Keratinocyte (primary cell): ENCODE results near the gene STK35. TPM values are rescaled to one million over a fixed set of nuclear protein-coding genes. Genes with fewer than 3 reads are reported as not detected.

Experiments used
- DNase-seq: peaks from one replicate; pipeline ENCODE4 v3.0.0-alpha.2; 2011; ENCODE audit warnings: low read depth, missing footprints, low spot score
- FAIRE-seq: peaks from 2 replicates; lab custom pipeline; 2011; peaks lifted over from hg19 to GRCh38; lab: Jason Lieb, UNC
- H2AFZ ChIP-seq: 2 replicates; pipeline ENCODE4 v1.6.0; 2012; ENCODE audit warnings: low read length, control low read depth, inconsistent platforms; ENCODE audit not compliant: control insufficient read depth
- H3K27ac ChIP-seq: 2 replicates; pipeline ENCODE4 v1.5.1; 2011; ENCODE audit warnings: low read length; ENCODE audit not compliant: control insufficient read depth, insufficient read depth
- H3K27me3 ChIP-seq: 3 replicates; pipeline ENCODE4 v1.6.0; 2011; ENCODE audit warnings: low read length; ENCODE audit not compliant: control insufficient read depth, insufficient read depth; ENCODE audit errors: extremely low read depth
- H3K36me3 ChIP-seq, 2 experiments: 2 replicates in 1 of 2; 3 replicates in 1 of 2; pipeline ENCODE4 v1.5.1; 2011; ENCODE audit warnings: low read length in 2 of 2, mild to moderate bottlenecking in 1 of 2; ENCODE audit not compliant: control insufficient read depth in 2 of 2, insufficient read depth in 2 of 2; ENCODE audit errors: extremely low read depth in 1 of 2
- H3K4me1 ChIP-seq: 3 replicates; pipeline ENCODE4 v1.5.1; 2011; ENCODE audit warnings: low read length; ENCODE audit not compliant: control insufficient read depth, insufficient read depth; ENCODE audit errors: extremely low read depth
- H3K4me2 ChIP-seq: 3 replicates; pipeline ENCODE4 v1.6.0; 2011; ENCODE audit warnings: low read depth, low read length; ENCODE audit not compliant: control insufficient read depth, insufficient read depth; ENCODE audit errors: extremely low read depth
- H3K4me3 ChIP-seq, 3 experiments: fragments of 200-600 bp in 1 of 3; sonication (generic) in 1 of 3; 2 replicates in 2 of 3; 3 replicates in 1 of 3; pipeline ENCODE4 v1.5.1; 2011 to 2016; ENCODE audit warnings: low read length in 3 of 3, mild to moderate bottlenecking in 3 of 3, control low read depth in 2 of 3, inconsistent platforms in 1 of 3, low read depth in 1 of 3, mixed read lengths in 1 of 3, mixed run types in 1 of 3, moderate library complexity in 1 of 3; ENCODE audit not compliant: control insufficient read depth in 2 of 3, insufficient read depth in 2 of 3; ENCODE audit errors: extremely low read depth in 1 of 3
- H3K79me2 ChIP-seq: 2 replicates; pipeline ENCODE4 v1.6.0; 2012; ENCODE audit warnings: low read length; ENCODE audit not compliant: control insufficient read depth, insufficient read depth
- H3K9ac ChIP-seq: 3 replicates; pipeline ENCODE4 v1.6.0; 2011; ENCODE audit warnings: low read length; ENCODE audit not compliant: control insufficient read depth, insufficient read depth; ENCODE audit errors: extremely low read depth
- H3K9me1 ChIP-seq: 3 replicates; pipeline ENCODE4 v1.6.0; 2011; ENCODE audit warnings: low read length; ENCODE audit not compliant: control insufficient read depth, insufficient read depth; ENCODE audit errors: extremely low read depth
- H3K9me3 ChIP-seq: 2 replicates; pipeline ENCODE4 v1.5.1; 2012; ENCODE audit warnings: low read depth, low read length; ENCODE audit not compliant: control insufficient read depth
- H4K20me1 ChIP-seq: 3 replicates; pipeline ENCODE4 v1.6.0; 2011; ENCODE audit warnings: low read length; ENCODE audit not compliant: control insufficient read depth, insufficient read depth; ENCODE audit errors: extremely low read depth
- EZH2 ChIP-seq: IDR thresholded peaks from one replicate; pipeline ENCODE4 v1.6.1; 2012; ENCODE audit warnings: inconsistent platforms, mild to moderate bottlenecking, low read length, moderate library complexity
- dilution Hi-C: fragments of 300-500 bp; cut with MboI; formaldehyde crosslinking; loops from one replicate; pipeline ENCODE4 v1.7.0; 2020; ENCODE audit warnings: low sequenced_read_pairs; ENCODE audit not compliant: extremely low pct_ligation_motif_present
- polyA plus RNA-seq, 5 experiments: library from polyadenylated mRNA; depleted of rRNA in 3 of 5; stranded (reverse) in 3 of 5; stranded (forward) in 1 of 5; unstranded in 1 of 5; fragments of >200 nt; gene quantifications; 1 replicate in 1 of 5; 2 replicates in 3 of 5; 3 replicates in 1 of 5; pipeline versions ENCODE4 v1.2.1 to v1.2.3, GENCODE V29; 2011 to 2012; ENCODE audit warnings: missing spikeins in 2 of 5, low read depth in 1 of 5, low replicate concordance in 1 of 5
- TF ChIP-seq, protein P1 (sequence below), 3 experiments: IDR thresholded peaks in 1 of 3; conservative IDR thresholded peaks in 1 of 3; optimal IDR thresholded peaks in 1 of 3; 2 replicates in 2 of 3; 3 replicates in 1 of 3; pipeline versions ENCODE3 to v1.5.1; 2011; ENCODE audit warnings: low read length in 3 of 3, mild to moderate bottlenecking in 3 of 3, moderate library complexity in 2 of 3, control low read depth in 1 of 3, inconsistent platforms in 1 of 3; ENCODE audit not compliant: insufficient read depth in 2 of 3; ENCODE audit errors: extremely low read depth in 1 of 3

The STK35 gene
- polyA plus RNA-seq, 1 donor (not counting 4 experiments of a cell fraction or from before 2014, with no cell fraction given): 6.5 TPM

DNA sequence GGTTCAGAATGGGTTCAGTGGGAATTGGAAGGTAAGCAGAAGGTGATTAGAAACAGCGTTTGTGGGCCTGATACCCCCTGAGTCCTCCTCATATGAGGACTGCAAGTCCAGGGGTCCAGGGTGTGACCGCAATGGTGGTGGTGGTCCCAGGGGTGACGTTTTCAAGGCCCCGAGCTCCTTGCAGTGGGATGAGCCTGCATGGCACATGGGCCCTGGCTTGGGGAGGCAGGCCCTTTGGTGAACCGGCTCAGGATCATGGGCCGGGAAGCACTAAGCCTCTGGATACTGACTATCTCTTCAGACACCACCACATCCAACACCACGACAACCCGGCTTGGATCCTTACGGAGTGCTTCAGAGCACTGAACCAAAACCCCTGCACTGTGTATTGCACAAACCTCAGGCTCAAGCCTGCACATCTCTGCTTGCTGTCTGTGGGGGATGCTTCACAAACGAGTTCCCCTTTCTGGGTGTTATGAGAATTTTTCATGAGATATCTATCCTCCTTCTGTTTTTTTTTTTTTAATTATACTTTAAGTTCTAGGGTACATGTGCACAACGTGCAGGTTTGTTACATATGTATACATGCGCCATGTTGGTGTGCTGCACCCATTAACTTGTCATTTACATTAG is 67.9 kb downstream of the STK35 start:
- Histone ChIP-seq H3K4me1 (no peaks in the 10 kb centered on the region), H3K36me3 (no peaks in the 10 kb centered on the region), H3K27ac (no peak overlapping the region), H3K4me2 (no peak overlapping the region), H3K79me2 (no peaks in the 10 kb centered on the region), H3K4me3 (no peak overlapping the region), H3K9me1 (no peaks in the 10 kb centered on the region), H2AFZ (no peak overlapping the region), H4K20me1 (peaks cover 7% of the 10 kb centered on the region), H3K27me3 (peaks cover 12% of the 10 kb centered on the region), H3K9me3 (no peaks in the 10 kb centered on the region), H3K9ac (no peak overlapping the region)
- TF ChIP-seq, protein P1, sequence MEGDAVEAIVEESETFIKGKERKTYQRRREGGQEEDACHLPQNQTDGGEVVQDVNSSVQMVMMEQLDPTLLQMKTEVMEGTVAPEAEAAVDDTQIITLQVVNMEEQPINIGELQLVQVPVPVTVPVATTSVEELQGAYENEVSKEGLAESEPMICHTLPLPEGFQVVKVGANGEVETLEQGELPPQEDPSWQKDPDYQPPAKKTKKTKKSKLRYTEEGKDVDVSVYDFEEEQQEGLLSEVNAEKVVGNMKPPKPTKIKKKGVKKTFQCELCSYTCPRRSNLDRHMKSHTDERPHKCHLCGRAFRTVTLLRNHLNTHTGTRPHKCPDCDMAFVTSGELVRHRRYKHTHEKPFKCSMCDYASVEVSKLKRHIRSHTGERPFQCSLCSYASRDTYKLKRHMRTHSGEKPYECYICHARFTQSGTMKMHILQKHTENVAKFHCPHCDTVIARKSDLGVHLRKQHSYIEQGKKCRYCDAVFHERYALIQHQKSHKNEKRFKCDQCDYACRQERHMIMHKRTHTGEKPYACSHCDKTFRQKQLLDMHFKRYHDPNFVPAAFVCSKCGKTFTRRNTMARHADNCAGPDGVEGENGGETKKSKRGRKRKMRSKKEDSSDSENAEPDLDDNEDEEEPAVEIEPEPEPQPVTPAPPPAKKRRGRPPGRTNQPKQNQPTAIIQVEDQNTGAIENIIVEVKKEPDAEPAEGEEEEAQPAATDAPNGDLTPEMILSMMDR (optimal IDR thresholded peaks at IDR 0.05 in 1 of 3, IDR thresholded peaks at IDR 0.05 in 1 of 3, conservative IDR thresholded peaks at IDR 0.05 in 1 of 3; ENCODE audit: extremely low read depth in 1 of 3, insufficient read depth in 2 of 3, low read length in 3 of 3): no peak
- TF ChIP-seq EZH2: no peak
- dilution Hi-C loops: no loop called here
- FAIRE-seq (no peak), DNase-seq (no peak)

DNA sequence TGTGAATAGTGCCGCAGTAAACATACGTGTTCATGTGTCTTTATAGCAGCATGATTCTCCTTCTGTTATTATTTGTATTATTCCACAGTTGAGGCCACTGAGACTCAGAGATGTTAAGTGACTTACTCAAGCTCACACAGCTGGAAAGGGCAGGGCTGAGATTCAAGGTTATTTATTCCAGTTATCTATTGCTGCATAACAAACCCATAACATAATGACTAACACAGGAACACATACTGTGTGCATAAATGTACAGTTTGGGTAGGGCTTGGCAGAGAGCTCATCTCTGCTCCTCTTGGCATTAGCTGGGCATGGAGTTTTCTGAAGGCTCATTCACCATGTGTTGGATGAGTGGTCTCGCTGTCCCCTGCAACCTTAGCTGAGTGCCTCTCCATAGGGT is 68.8 kb downstream of the STK35 start:
- Histone ChIP-seq H3K27ac (no peak overlapping the region), H3K9me3 (no peaks in the 10 kb centered on the region), H3K9me1 (no peaks in the 10 kb centered on the region), H3K4me1 (no peaks in the 10 kb centered on the region), H3K79me2 (no peaks in the 10 kb centered on the region), H3K4me3 (no peak overlapping the region), H2AFZ (no peak overlapping the region), H4K20me1 (peaks cover 7% of the 10 kb centered on the region), H3K36me3 (no peaks in the 10 kb centered on the region), H3K4me2 (no peak overlapping the region), H3K27me3 (peaks cover 10% of the 10 kb centered on the region), H3K9ac (no peak overlapping the region)
- FAIRE-seq: peak; percentile 26
- TF ChIP-seq, protein P1 (optimal IDR thresholded peaks at IDR 0.05 in 1 of 3, IDR thresholded peaks at IDR 0.05 in 1 of 3, conservative IDR thresholded peaks at IDR 0.05 in 1 of 3; ENCODE audit: extremely low read depth in 1 of 3, insufficient read depth in 2 of 3, low read length in 3 of 3): no peak
- TF ChIP-seq EZH2: no peak
- no peak for DNase-seq
- dilution Hi-C loops: no loop called here
